Liver (tissue), 3 donors: ENCODE measurements around the gene SFMBT2.

Experiments
- GABPA ChIP-seq, 2 donors: IDR thresholded peaks in 1 of 2; conservative IDR thresholded peaks in 1 of 2; 2 replicates each; pipeline ENCODE4 v1.6.1; 2016; ENCODE audit warnings: antibody characterized with exemption in 2 of 2, mild to moderate bottlenecking in 1 of 2, moderate library complexity in 1 of 2
- RAD21 ChIP-seq, 2 donors: IDR thresholded peaks; 2 replicates each; pipeline ENCODE4 v1.6.1; 2016; ENCODE audit warnings: antibody characterized with exemption in 2 of 2, mild to moderate bottlenecking in 2 of 2
- SP1 ChIP-seq: IDR thresholded peaks from 2 replicates; pipeline ENCODE4 v1.6.1; 2018; ENCODE audit warnings: antibody characterized with exemption, mild to moderate bottlenecking
- TAF1 ChIP-seq: conservative IDR thresholded peaks from 2 replicates; pipeline ENCODE4 v1.6.1; 2016; ENCODE audit warnings: antibody characterized with exemption, mild to moderate bottlenecking
- YY1 ChIP-seq: IDR thresholded peaks from 2 replicates; pipeline ENCODE4 v1.6.1; 2016; ENCODE audit warnings: antibody characterized with exemption, mild to moderate bottlenecking
- TF ChIP-seq, protein P1 (sequence below): fragments of 150-350 bp; IDR thresholded peaks from 2 replicates; pipeline ENCODE4 v1.5.1; 2017; ENCODE audit warnings: improper control_type of control experiment, low read depth, low read length; ENCODE audit not compliant: missing input control
- TF ChIP-seq, protein P2 (sequence below): IDR thresholded peaks from 2 replicates; pipeline ENCODE4 v1.6.1; 2016; ENCODE audit warnings: antibody characterized with exemption, mild to moderate bottlenecking
- TF ChIP-seq, protein P3 (sequence below): IDR thresholded peaks from 2 replicates; pipeline ENCODE4 v1.6.1; 2016; ENCODE audit warnings: antibody characterized with exemption
- TF ChIP-seq, protein P4 (sequence below): IDR thresholded peaks from 2 replicates; pipeline ENCODE4 v1.6.1; 2016; ENCODE audit warnings: antibody characterized with exemption
- donor health status: healthy.
- donor health status: healthy.

DNA sequence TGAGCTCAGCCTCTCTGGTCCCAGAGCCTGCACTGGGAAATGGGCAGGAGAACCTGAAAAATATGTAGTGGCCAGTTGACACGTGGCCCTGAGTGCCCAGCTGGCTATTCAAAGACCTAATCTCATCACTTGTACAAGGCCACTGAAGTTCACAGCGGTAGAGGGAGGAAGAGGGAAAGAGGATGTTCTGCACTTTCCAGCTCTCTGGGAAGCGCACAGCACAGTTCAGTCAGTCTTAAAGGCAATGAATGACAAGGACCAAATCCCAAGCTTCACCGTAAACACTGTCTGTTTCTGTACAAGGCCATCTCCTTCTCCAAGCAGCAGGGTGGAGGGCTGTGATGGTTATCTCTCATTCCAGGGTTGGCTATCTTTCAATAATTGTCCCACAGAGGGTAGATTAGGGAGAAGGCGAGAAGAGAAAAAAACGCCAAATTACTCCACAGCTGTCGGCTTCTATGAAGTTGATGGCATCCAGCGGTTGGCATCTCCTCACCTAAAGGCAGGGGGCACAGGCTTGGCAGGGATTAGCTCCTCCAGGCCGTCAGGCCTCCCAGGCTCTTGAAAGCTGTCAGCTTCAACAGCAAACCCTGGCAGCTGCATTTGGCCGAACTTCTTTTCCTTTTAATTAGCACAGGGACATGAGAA lies 10.6 kb downstream of the SFMBT2 start:
- TF ChIP-seq, protein P1, sequence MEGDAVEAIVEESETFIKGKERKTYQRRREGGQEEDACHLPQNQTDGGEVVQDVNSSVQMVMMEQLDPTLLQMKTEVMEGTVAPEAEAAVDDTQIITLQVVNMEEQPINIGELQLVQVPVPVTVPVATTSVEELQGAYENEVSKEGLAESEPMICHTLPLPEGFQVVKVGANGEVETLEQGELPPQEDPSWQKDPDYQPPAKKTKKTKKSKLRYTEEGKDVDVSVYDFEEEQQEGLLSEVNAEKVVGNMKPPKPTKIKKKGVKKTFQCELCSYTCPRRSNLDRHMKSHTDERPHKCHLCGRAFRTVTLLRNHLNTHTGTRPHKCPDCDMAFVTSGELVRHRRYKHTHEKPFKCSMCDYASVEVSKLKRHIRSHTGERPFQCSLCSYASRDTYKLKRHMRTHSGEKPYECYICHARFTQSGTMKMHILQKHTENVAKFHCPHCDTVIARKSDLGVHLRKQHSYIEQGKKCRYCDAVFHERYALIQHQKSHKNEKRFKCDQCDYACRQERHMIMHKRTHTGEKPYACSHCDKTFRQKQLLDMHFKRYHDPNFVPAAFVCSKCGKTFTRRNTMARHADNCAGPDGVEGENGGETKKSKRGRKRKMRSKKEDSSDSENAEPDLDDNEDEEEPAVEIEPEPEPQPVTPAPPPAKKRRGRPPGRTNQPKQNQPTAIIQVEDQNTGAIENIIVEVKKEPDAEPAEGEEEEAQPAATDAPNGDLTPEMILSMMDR = no peak
- no peak for TF ChIP-seq YY1
- TF ChIP-seq RAD21 (IDR thresholded peaks at IDR 0.05) = no peak
- TF ChIP-seq, protein P2, sequence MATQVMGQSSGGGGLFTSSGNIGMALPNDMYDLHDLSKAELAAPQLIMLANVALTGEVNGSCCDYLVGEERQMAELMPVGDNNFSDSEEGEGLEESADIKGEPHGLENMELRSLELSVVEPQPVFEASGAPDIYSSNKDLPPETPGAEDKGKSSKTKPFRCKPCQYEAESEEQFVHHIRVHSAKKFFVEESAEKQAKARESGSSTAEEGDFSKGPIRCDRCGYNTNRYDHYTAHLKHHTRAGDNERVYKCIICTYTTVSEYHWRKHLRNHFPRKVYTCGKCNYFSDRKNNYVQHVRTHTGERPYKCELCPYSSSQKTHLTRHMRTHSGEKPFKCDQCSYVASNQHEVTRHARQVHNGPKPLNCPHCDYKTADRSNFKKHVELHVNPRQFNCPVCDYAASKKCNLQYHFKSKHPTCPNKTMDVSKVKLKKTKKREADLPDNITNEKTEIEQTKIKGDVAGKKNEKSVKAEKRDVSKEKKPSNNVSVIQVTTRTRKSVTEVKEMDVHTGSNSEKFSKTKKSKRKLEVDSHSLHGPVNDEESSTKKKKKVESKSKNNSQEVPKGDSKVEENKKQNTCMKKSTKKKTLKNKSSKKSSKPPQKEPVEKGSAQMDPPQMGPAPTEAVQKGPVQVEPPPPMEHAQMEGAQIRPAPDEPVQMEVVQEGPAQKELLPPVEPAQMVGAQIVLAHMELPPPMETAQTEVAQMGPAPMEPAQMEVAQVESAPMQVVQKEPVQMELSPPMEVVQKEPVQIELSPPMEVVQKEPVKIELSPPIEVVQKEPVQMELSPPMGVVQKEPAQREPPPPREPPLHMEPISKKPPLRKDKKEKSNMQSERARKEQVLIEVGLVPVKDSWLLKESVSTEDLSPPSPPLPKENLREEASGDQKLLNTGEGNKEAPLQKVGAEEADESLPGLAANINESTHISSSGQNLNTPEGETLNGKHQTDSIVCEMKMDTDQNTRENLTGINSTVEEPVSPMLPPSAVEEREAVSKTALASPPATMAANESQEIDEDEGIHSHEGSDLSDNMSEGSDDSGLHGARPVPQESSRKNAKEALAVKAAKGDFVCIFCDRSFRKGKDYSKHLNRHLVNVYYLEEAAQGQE = no peak
- TF ChIP-seq TAF1 = no peak
- TF ChIP-seq SP1 = no peak
- TF ChIP-seq, protein P3, sequence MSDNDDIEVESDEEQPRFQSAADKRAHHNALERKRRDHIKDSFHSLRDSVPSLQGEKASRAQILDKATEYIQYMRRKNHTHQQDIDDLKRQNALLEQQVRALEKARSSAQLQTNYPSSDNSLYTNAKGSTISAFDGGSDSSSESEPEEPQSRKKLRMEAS = no peak
- no peak for TF ChIP-seq GABPA (IDR thresholded peaks at IDR 0.05 in 1 of 2, conservative IDR thresholded peaks at IDR 0.05 in 1 of 2)
- TF ChIP-seq, protein P4, sequence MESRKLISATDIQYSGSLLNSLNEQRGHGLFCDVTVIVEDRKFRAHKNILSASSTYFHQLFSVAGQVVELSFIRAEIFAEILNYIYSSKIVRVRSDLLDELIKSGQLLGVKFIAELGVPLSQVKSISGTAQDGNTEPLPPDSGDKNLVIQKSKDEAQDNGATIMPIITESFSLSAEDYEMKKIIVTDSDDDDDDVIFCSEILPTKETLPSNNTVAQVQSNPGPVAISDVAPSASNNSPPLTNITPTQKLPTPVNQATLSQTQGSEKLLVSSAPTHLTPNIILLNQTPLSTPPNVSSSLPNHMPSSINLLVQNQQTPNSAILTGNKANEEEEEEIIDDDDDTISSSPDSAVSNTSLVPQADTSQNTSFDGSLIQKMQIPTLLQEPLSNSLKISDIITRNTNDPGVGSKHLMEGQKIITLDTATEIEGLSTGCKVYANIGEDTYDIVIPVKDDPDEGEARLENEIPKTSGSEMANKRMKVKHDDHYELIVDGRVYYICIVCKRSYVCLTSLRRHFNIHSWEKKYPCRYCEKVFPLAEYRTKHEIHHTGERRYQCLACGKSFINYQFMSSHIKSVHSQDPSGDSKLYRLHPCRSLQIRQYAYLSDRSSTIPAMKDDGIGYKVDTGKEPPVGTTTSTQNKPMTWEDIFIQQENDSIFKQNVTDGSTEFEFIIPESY = no peak
